ENCODE data around the gene CCDC33.

DNA sequence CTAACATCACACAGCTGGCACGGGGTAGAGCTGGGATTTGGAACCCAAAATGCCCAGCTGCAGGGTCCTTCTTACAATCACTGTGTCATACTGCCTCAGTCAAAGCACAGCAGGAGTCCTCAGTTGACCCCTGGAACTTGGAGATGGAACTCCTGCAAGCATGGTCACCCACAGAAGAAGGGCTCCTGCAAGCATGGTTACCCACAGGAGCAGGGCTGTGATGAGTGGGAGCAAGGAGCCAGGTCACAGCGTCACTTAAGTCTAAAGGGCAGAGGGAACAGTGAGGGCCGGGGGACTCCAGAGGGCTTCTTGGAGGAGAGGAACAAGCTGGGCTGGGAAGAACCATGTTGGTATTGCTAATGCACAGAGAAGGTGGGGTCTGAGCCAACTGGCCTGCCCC is 24.9 kb downstream of the CCDC33 start:
- TF ChIP-seq, protein P1, sequence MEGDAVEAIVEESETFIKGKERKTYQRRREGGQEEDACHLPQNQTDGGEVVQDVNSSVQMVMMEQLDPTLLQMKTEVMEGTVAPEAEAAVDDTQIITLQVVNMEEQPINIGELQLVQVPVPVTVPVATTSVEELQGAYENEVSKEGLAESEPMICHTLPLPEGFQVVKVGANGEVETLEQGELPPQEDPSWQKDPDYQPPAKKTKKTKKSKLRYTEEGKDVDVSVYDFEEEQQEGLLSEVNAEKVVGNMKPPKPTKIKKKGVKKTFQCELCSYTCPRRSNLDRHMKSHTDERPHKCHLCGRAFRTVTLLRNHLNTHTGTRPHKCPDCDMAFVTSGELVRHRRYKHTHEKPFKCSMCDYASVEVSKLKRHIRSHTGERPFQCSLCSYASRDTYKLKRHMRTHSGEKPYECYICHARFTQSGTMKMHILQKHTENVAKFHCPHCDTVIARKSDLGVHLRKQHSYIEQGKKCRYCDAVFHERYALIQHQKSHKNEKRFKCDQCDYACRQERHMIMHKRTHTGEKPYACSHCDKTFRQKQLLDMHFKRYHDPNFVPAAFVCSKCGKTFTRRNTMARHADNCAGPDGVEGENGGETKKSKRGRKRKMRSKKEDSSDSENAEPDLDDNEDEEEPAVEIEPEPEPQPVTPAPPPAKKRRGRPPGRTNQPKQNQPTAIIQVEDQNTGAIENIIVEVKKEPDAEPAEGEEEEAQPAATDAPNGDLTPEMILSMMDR (IDR thresholded peaks at IDR 0.05; ENCODE audit: low read length), result no peak
- TF ChIP-seq EZH2 (optimal IDR thresholded peaks at IDR 0.05; ENCODE audit: low read depth, low read length), result no peak
